GM12878 (cell line): ENCODE results near the gene ADCYAP1R1. TPM values are rescaled to one million over a fixed set of nuclear protein-coding genes. Genes with fewer than 3 reads are reported as not detected.

Experiments
- ATAC-seq: fragments of 200-7000 bp; cut with Tn5 transposase; 3 replicates; pipeline ENCODE4 v1.9.1; 2020; ENCODE audit warnings: mild to moderate bottlenecking, moderate library complexity
- BruUV-seq: library from RNA; stranded (reverse); fragments of 400-500 nt; replicated peaks from 2 replicates; lab custom pipeline; 2021; lab: Mats Ljungman, UMichigan
- CTCF ChIA-PET: fragments of 300-600 bp; sonication (Branson Sonifier 250); formaldehyde crosslinking; extraction: SDS; loops from one replicate; lab custom pipeline; 2021; ENCODE audit warnings: inconsistent platforms; lab: Yijun Ruan, JAX
- POLR2A ChIA-PET: fragments of 350-600 bp; formaldehyde crosslinking; extraction: SDS; loops from one replicate; lab custom pipeline; 2021; ENCODE audit warnings: inconsistent platforms; lab: Charles Lee
- RAD21 ChIA-PET: fragments of 300-600 bp; sonication (Branson Sonifier 250); formaldehyde crosslinking; loops from one replicate; lab custom pipeline; 2023; ENCODE audit warnings: antibody characterized with exemption; ENCODE audit not compliant: unreplicated experiment; lab: Charles Lee
- SMC1A ChIA-PET: fragments of 300-600 bp; sonication (Branson Sonifier 250); formaldehyde crosslinking; loops from one replicate; lab custom pipeline; 2023; ENCODE audit not compliant: unreplicated experiment, uncharacterized antibody; lab: Charles Lee
- DNase-seq: peaks from one replicate; pipeline ENCODE4 v3.0.0-alpha.2; 2011; ENCODE audit warnings: low read depth, low spot score
- FAIRE-seq: peaks from 3 replicates; lab custom pipeline; 2011; peaks lifted over from hg19 to GRCh38; lab: Jason Lieb, UNC
- H2AFZ ChIP-seq: 2 replicates; pipeline ENCODE4 v1.6.0; 2011; ENCODE audit warnings: low read depth, low read length, control low read depth; ENCODE audit not compliant: control insufficient read depth
- H3K27ac ChIP-seq: 2 replicates; pipeline ENCODE4 v1.5.1; 2011; ENCODE audit warnings: control low read depth; ENCODE audit not compliant: control insufficient read depth, insufficient read depth
- H3K27me3 ChIP-seq, 2 experiments: replicated peaks in 1 of 2; 2 replicates each; pipeline versions ENCODE4 v1.6.0 to v1.6.1; 2011; ENCODE audit warnings: low read length in 1 of 2; ENCODE audit not compliant: control insufficient read depth in 2 of 2, insufficient read depth in 2 of 2
- H3K36me3 ChIP-seq, 2 experiments: 2 replicates each; pipeline ENCODE4 v1.5.1; 2011; ENCODE audit warnings: low read length in 1 of 2; ENCODE audit not compliant: control insufficient read depth in 2 of 2, insufficient read depth in 2 of 2
- H3K4me1 ChIP-seq: 2 replicates; pipeline ENCODE4 v1.6.1; 2011; ENCODE audit warnings: mild to moderate bottlenecking, low read length, moderate library complexity, mixed read lengths; ENCODE audit not compliant: control insufficient read depth, insufficient read depth
- H3K4me2 ChIP-seq: 2 replicates; pipeline ENCODE4 v1.6.0; 2011; ENCODE audit warnings: control low read depth; ENCODE audit not compliant: control insufficient read depth, insufficient read depth
- H3K4me3 ChIP-seq: fragments of 200-600 bp; sonication (generic); 2 replicates; pipeline ENCODE4 v1.5.1; 2016
- H3K79me2 ChIP-seq: 2 replicates; pipeline ENCODE4 v1.6.0; 2011; ENCODE audit warnings: low read length; ENCODE audit not compliant: control insufficient read depth, insufficient read depth
- H3K9ac ChIP-seq: 2 replicates; pipeline ENCODE4 v1.8.0; 2011; ENCODE audit warnings: low read length, control low read depth, mixed read lengths; ENCODE audit not compliant: control insufficient read depth, insufficient read depth
- H3K9me3 ChIP-seq: replicated peaks from 3 replicates; pipeline ENCODE4 v1.5.1; 2011; ENCODE audit warnings: mild to moderate bottlenecking, low read length; ENCODE audit not compliant: control insufficient read depth, insufficient read depth
- H4K20me1 ChIP-seq: 2 replicates; pipeline ENCODE4 v1.6.0; 2011; ENCODE audit not compliant: control insufficient read depth, insufficient read depth
- BCL11A ChIP-seq: IDR thresholded peaks from 2 replicates; pipeline ENCODE4 v1.6.1; 2011; ENCODE audit warnings: low read depth, low read length
- BHLHE40 ChIP-seq, 2 experiments: fragments of 450-650 bp in 1 of 2; IDR thresholded peaks; 2 replicates each; pipeline ENCODE4 v1.6.1; 2011 to 2017; ENCODE audit warnings: low read depth in 2 of 2, borderline replicate concordance in 1 of 2, improper control_type of control experiment in 1 of 2, low read length in 1 of 2, mild to moderate bottlenecking in 1 of 2
- CBX5 ChIP-seq: sonication (generic); IDR thresholded peaks from 2 replicates; pipeline ENCODE4 v1.6.1; 2016; ENCODE audit warnings: low read depth, moderate library complexity, mild to moderate bottlenecking, inconsistent platforms
- CTCF ChIP-seq, 3 experiments: IDR thresholded peaks in 2 of 3; conservative IDR thresholded peaks in 1 of 3; 2 replicates each; pipeline ENCODE4 v1.5.1; 2011; ENCODE audit warnings: low read depth in 3 of 3, low read length in 3 of 3, mild to moderate bottlenecking in 3 of 3, control low read depth in 2 of 3, moderate library complexity in 2 of 3, inconsistent platforms in 1 of 3, mixed read lengths in 1 of 3; ENCODE audit not compliant: control insufficient read depth in 2 of 3, insufficient read depth in 1 of 3; ENCODE audit errors: extremely low read depth in 1 of 3
- GABPA ChIP-seq: IDR thresholded peaks from 2 replicates; pipeline ENCODE4 v1.6.1; 2014; ENCODE audit warnings: antibody characterized with exemption, low read depth, mild to moderate bottlenecking, inconsistent platforms
- IRF4 ChIP-seq: IDR thresholded peaks from 2 replicates; pipeline ENCODE4 v1.6.1; 2011; ENCODE audit warnings: low read depth, low read length
- JUNB ChIP-seq: IDR thresholded peaks from 2 replicates; pipeline ENCODE4 v1.6.1; 2016; ENCODE audit warnings: antibody characterized with exemption, mild to moderate bottlenecking
- RAD51 ChIP-seq: fragments of 450-650 bp; IDR thresholded peaks from 2 replicates; pipeline ENCODE4 v1.6.1; 2016; ENCODE audit warnings: moderate library complexity, mild to moderate bottlenecking, inconsistent platforms
- RFX5 ChIP-seq: IDR thresholded peaks from 2 replicates; pipeline ENCODE4 v1.6.1; 2011; ENCODE audit warnings: low read depth, low read length, improper control_type of control experiment
- TARDBP ChIP-seq: IDR thresholded peaks from 2 replicates; pipeline ENCODE4 v1.6.1; 2016; ENCODE audit warnings: borderline replicate concordance
- WGBS: methylation state at CpG from one replicate; pipeline ENCODE4 v1.1.6; 2016; ENCODE audit warnings: low lambda C conversion rate; ENCODE audit not compliant: insufficient replicate concordance, insufficient coverage; ENCODE audit errors: missing lambda C conversion rate; 5-methylcytosine and 5-hydroxymethylcytosine counted together
- in situ Hi-C: fragments of 300-500 bp; cut with MboI; formaldehyde crosslinking; loops from 9 replicates; pipeline ENCODE4 v1.14.3; 2018; ENCODE audit warnings: mixed read lengths
- intact Hi-C: fragments of 100-400 bp; cut with micrococcal nuclease; formaldehyde crosslinking; loops from one replicate; pipeline ENCODE4 v1.14.2; 2022; ENCODE audit not compliant: unreplicated experiment
- polyA plus RNA-seq, 11 experiments: library from polyadenylated mRNA; depleted of rRNA in 4 of 11; unstranded in 6 of 11; stranded (reverse) in 5 of 11; fragments of >200 nt; fragmentation: Nextera tagmentation in 4 of 11; fragmentation: Illumina TruSeq in 1 of 11; extraction: Ambion mirVana in 4 of 11; extraction: Trizol in 1 of 11; gene quantifications; 1 replicate in 1 of 11; 2 replicates in 10 of 11; pipeline versions ENCODE4 v1.2.1 to v1.2.3, GENCODE V29; 2011 to 2016; ENCODE audit warnings: inconsistent platforms in 2 of 11, missing spikeins in 2 of 11, low read depth in 1 of 11
- total RNA-seq, 4 experiments: library from RNA; depleted of rRNA in 3 of 4; stranded (reverse); fragments of >200 nt in 3 of 4; fragmentation: Illumina TruSeq in 1 of 4; extraction: Trizol in 1 of 4; gene quantifications; 2 replicates each; pipeline versions ENCODE4 v1.2.1 to v1.2.3, GENCODE V29; 2013 to 2021

The ADCYAP1R1 gene
- total and polyA plus RNA-seq, 10 of the 15 experiments (the other 5 are each of a cell fraction or from before 2014, with no cell fraction given): not detected

- BruUV-seq: no TSS peak
- 0 out of 4 replicates have a peak, but pooled peaks cover 0 to 3% of the 10 kb centered on the region in 2 experiments for H3K27me3 ChIP-seq
- H3K79me2 ChIP-seq: no peaks in the 10 kb centered on the region
- H2AFZ ChIP-seq: no peak overlapping the region
- no peak overlapping the region for H3K4me3 ChIP-seq
- ATAC-seq: no peak
- ChIA-PET POLR2A (no interaction called here), RAD21 (no interaction called here), CTCF (interaction anchor here (0.9 to 1.7 kb wide), 4 partner anchors 9 to 28 kb away, joined by 3 to 5 read pairs (median 3); no protein-coding TSS in a partner anchor), SMC1A (no interaction called here)
- no peaks in the 10 kb centered on the region for H3K36me3 ChIP-seq
- H3K4me1 ChIP-seq: no peaks in the 10 kb centered on the region
- H3K9me3 ChIP-seq: no peaks in the 10 kb centered on the region
- intact Hi-C loops (no loop called here), in situ Hi-C loops (no loop called here)
- no peak for FAIRE-seq
- no peak for DNase-seq
- 12% methylated on average over 11 of the region's 13 CpGs for WGBS
- TF ChIP-seq JUNB (no peak), TARDBP (no peak), RAD51 (no peak), CTCF (IDR thresholded peaks at IDR 0.05 in 2 of 3, conservative IDR thresholded peaks at IDR 0.05 in 1 of 3; ENCODE audit: control insufficient read depth in 2 of 3, extremely low read depth in 1 of 3, insufficient read depth in 1 of 3, low read depth in 3 of 3, low read length in 3 of 3) (no peak), GABPA (no peak), RFX5 (no peak), CBX5 (no peak), BHLHE40 (IDR thresholded peaks at IDR 0.05; ENCODE audit: borderline replicate concordance in 1 of 2, low read depth in 2 of 2, low read length in 1 of 2) (no peak), BCL11A (no peak), IRF4 (no peak)
- H3K4me2 ChIP-seq: no peak overlapping the region
- H4K20me1 ChIP-seq: no peaks in the 10 kb centered on the region
- no peak overlapping the region for H3K27ac ChIP-seq
- no peak overlapping the region for H3K9ac ChIP-seq
Measured at GRCh38 chr7:31106303-31107105, 54.4 kb downstream of the ADCYAP1R1 start.
